Activated B cell treated with CpG ODN at 0.5 μM for 24 hours (primary cell): ENCODE data around the gene PRKG1. TPM values are rescaled to one million over a fixed set of nuclear protein-coding genes. Genes with fewer than 3 reads are reported as not detected.
"Not testable (repeated sequence)": the region's sequence is repeated elsewhere in the genome, so short reads cannot be mapped to it uniquely, and the experiment has no call there.

Experiments
- ATAC-seq: fragments of 200-7000 bp; cut with Tn5 transposase; one replicate; pipeline ENCODE4 v1.10.0; 2021; ENCODE audit warnings: low read depth, mild to moderate bottlenecking, moderate library complexity
- CTCF ChIA-PET: fragments of 350-600 bp; sonication (Branson Sonifier 250); formaldehyde crosslinking; loops from one replicate; lab custom pipeline; 2021; ENCODE audit warnings: antibody characterized with exemption; lab: Charles Lee
- POLR2A ChIA-PET: fragments of 350-600 bp; sonication (Branson Sonifier 250); formaldehyde crosslinking; loops from one replicate; lab custom pipeline; 2021; ENCODE audit warnings: antibody characterized with exemption; lab: Charles Lee
- DNase-seq: peaks from one replicate; pipeline ENCODE4 v3.0.0; 2022
- H3K27ac Mint-ChIP-seq: one replicate; pipeline ENCODE4 v1.8.0; 2020; ENCODE audit warnings: mixed read lengths
- H3K27me3 Mint-ChIP-seq: one replicate; pipeline ENCODE4 v1.8.0; 2021; ENCODE audit warnings: mixed read lengths
- H3K36me3 Mint-ChIP-seq: one replicate; pipeline ENCODE4 v1.8.0; 2021; ENCODE audit warnings: low read depth, mixed read lengths
- H3K4me1 Mint-ChIP-seq: one replicate; pipeline ENCODE4 v1.8.0; 2021; ENCODE audit warnings: mixed read lengths
- H3K4me3 Mint-ChIP-seq: one replicate; pipeline ENCODE4 v1.8.0; 2020; ENCODE audit warnings: mild to moderate bottlenecking, mixed read lengths
- H3K9me3 Mint-ChIP-seq: one replicate; pipeline ENCODE4 v1.8.0; 2020; ENCODE audit warnings: mixed read lengths
- intact Hi-C: fragments of 100-400 bp; cut with micrococcal nuclease; formaldehyde crosslinking; loops from one replicate; pipeline ENCODE4 v1.15.1; 2024
- total RNA-seq: library from RNA; stranded (reverse); gene quantifications from 2 replicates; pipeline ENCODE4 v1.2.3, GENCODE V29; 2022
- TF ChIP-seq, protein P1 (sequence below): fragments of 200-600 bp; IDR thresholded peaks from one replicate; pipeline ENCODE4 v1.8.0; 2022; ENCODE audit warnings: antibody characterized with exemption, mild to moderate bottlenecking

Gene PRKG1
- total RNA-seq, 1 donor from 2014 or later: not detected

DNA sequence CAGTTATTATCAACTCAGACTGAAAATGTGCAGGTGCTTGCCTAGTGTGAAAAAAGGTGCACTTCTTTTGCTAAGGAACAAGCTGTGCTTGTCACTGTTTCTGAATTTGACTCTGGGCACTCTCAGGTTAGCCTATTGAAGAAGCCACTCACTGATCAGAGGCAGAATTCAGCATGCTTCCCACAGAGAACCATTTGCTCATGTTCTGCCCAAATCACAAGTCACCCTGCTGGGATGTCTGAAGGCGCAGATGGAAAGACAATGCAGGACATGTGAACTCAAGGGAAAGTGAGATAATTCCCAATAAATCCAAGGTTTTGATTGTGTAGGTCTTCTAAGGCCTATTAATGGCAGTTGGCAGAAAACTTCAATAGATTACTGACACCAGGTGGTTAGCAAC is 672.9 kb downstream of the PRKG1 start:
- POLR2A ChIA-PET: no interaction called here

GRCh38 chr10:51748959-51749358 is 674.7 kb downstream of the PRKG1 start:
- Mint-ChIP-seq H3K27me3 (peaks cover 2% of the 10 kb centered on the region), H3K36me3 (no peaks in the 10 kb centered on the region), H3K9me3 (no peaks in the 10 kb centered on the region), H3K4me3 (no peak overlapping the region), H3K4me1 (no peaks in the 10 kb centered on the region), H3K27ac (no peak overlapping the region)
- ATAC-seq (no peak), DNase-seq (no peak)
- ChIA-PET POLR2A (no interaction called here), CTCF (no interaction called here)
- intact Hi-C loops: no loop called here
- TF ChIP-seq, protein P1, sequence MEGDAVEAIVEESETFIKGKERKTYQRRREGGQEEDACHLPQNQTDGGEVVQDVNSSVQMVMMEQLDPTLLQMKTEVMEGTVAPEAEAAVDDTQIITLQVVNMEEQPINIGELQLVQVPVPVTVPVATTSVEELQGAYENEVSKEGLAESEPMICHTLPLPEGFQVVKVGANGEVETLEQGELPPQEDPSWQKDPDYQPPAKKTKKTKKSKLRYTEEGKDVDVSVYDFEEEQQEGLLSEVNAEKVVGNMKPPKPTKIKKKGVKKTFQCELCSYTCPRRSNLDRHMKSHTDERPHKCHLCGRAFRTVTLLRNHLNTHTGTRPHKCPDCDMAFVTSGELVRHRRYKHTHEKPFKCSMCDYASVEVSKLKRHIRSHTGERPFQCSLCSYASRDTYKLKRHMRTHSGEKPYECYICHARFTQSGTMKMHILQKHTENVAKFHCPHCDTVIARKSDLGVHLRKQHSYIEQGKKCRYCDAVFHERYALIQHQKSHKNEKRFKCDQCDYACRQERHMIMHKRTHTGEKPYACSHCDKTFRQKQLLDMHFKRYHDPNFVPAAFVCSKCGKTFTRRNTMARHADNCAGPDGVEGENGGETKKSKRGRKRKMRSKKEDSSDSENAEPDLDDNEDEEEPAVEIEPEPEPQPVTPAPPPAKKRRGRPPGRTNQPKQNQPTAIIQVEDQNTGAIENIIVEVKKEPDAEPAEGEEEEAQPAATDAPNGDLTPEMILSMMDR: no peak

More for the DNA sequence above, 672.9 kb downstream of the PRKG1 start:
- intact Hi-C loops: no loop called here
- TF ChIP-seq, protein P1: no peak
- Mint-ChIP-seq H3K9me3 (no peaks in the 10 kb centered on the region), H3K4me1 (peaks cover 11% of the 10 kb centered on the region), H3K27ac (no peak overlapping the region), H3K4me3 (no peak overlapping the region), H3K36me3 (no peaks in the 10 kb centered on the region), H3K27me3 (no peaks in the 10 kb centered on the region)
- CTCF ChIA-PET: no interaction called here
- no peak for ATAC-seq
- DNase-seq: no peak

DNA sequence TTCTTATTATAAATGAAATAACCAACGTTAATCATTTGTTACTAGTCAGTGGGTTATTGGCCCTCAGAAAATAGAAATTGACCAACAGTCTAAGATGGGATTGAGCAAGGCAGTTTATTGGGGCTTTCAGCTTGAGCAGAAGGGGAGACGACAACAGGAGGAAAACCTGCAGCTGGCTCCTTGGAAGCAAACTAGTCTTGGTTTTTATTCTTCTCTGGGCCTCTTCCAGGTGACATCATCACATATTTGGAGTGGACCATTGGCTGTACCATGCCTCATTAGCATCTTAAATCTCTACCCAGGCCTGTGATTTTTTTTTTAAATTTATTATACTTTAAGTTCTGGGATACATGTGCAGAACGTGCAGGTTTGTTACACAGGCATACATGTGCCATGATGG is 684.1 kb downstream of the PRKG1 start:
- Mint-ChIP-seq H3K4me3 (no peak overlapping the region), H3K27me3 (peaks cover 4% of the 10 kb centered on the region), H3K9me3 (no peaks in the 10 kb centered on the region), H3K36me3 (no peaks in the 10 kb centered on the region), H3K27ac (no peak overlapping the region), H3K4me1 (no peaks in the 10 kb centered on the region)
- intact Hi-C loops: no loop called here
- TF ChIP-seq, protein P1: no peak
- ChIA-PET CTCF (no interaction called here), POLR2A (no interaction called here)
- ATAC-seq (no peak), DNase-seq (no peak)

DNA sequence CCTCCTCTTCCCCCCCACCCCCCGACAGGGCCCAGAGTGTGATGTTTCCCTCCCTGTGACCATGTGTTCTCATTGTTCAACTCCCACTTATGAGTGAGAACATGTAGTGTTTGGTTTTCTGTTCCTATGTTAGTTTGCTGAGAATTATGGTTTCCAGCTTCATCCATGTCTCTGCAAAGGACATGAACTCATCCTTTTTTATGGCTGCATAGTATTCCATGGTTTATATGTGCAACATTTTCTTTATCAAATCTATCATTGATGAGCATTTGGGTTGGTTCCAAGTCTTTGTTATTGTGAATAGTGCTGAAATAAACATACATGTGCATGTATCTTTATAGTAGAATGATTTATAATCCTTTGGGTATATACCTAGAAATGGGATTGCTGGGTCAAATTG is 684.6 kb downstream of the PRKG1 start:
- H3K36me3 Mint-ChIP-seq, H3K9me3 Mint-ChIP-seq, H3K4me1 Mint-ChIP-seq, H3K4me3 Mint-ChIP-seq, H3K27ac Mint-ChIP-seq, intact Hi-C loops, DNase-seq, POLR2A ChIA-PET, H3K27me3 Mint-ChIP-seq, CTCF ChIA-PET, ATAC-seq: not testable (repeated sequence)

DNA sequence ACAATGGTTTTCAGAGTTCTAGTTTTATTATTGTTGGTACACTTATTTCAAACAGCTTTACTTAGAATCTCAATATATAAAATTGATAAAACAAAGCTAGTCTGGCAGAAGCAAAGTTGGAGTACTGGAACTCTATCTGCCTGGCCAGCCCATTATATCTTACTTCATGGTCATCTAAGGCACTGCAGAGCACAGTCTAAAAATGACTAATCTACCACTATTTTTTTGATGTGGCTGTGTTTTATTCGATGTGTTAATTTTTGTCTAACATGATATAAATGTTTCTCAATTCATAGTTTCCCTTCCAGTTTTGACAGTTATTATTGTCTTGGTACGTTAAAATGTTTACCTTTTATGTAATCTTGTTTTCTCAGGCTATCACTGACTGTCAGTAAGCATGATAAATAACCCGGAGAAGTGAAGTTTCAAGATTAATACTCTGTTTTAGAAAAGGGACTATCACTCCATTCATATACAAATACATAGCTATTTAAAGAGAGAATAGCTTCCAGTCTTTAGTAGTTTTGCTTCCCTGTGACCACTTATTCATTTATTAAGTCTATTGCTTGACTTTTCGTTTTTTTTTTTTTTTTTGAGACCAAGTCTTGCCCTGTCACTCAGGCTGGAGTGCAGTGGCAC is 685.7 kb downstream of the PRKG1 start:
- ChIA-PET POLR2A (no interaction called here), CTCF (no interaction called here)
- Mint-ChIP-seq H3K36me3 (no peaks in the 10 kb centered on the region), H3K27ac (no peak overlapping the region), H3K4me1 (no peaks in the 10 kb centered on the region), H3K27me3 (peaks cover 3% of the 10 kb centered on the region), H3K9me3 (no peaks in the 10 kb centered on the region), H3K4me3 (no peak overlapping the region)
- DNase-seq (no peak), ATAC-seq (no peak)
- intact Hi-C loops: no loop called here
- TF ChIP-seq, protein P1: no peak
